Measurements from ENCODE around the gene TAL1. TPM values are rescaled to one million over a fixed set of nuclear protein-coding genes. Genes with fewer than 3 reads are reported as not detected.

The TAL1 gene
- total RNA-seq, 4 donors from 2014 or later = 1.2 to 7.4 (median 2.9) TPM

- no peaks in the 10 kb centered on the region for H3K4me1 ChIP-seq
- H3K27ac ChIP-seq = no peak overlapping the region
- TF ChIP-seq POLR2A (IDR thresholded peaks at IDR 0.05) (no peak), CTCF (IDR thresholded peaks at IDR 0.05) (no peak)
- no peaks in the 10 kb centered on the region for H3K9me3 ChIP-seq
- no peaks in the 10 kb centered on the region for H3K36me3 ChIP-seq
- H3K27me3 ChIP-seq = no peaks in the 10 kb centered on the region
- DNase-seq = no peak
- no peak overlapping the region for H3K4me3 ChIP-seq
Measured at GRCh38 chr1:47257224-47257623, 25.2 kb upstream of the TAL1 start.

GRCh38 chr1:47252795-47253194, 20.8 kb upstream of the TAL1 start:
- no peaks in the 10 kb centered on the region for H3K9me3 ChIP-seq
- no peak overlapping the region for H3K27ac ChIP-seq
- H3K4me1 ChIP-seq = no peaks in the 10 kb centered on the region
- TF ChIP-seq CTCF (IDR thresholded peaks at IDR 0.05) (no peak), POLR2A (IDR thresholded peaks at IDR 0.05) (no peak)
- DNase-seq = no peak
- no peaks in the 10 kb centered on the region for H3K36me3 ChIP-seq
- no peaks in the 10 kb centered on the region for H3K27me3 ChIP-seq
- no peak overlapping the region for H3K4me3 ChIP-seq

- no peak for DNase-seq
- Histone ChIP-seq H3K27me3 (no peaks in the 10 kb centered on the region), H3K27ac (no peak overlapping the region), H3K9me3 (no peaks in the 10 kb centered on the region), H3K4me3 (no peak overlapping the region), H3K4me1 (no peaks in the 10 kb centered on the region), H3K36me3 (no peaks in the 10 kb centered on the region)
- no peak for TF ChIP-seq CTCF (IDR thresholded peaks at IDR 0.05)
- TF ChIP-seq POLR2A (IDR thresholded peaks at IDR 0.05) = no peak
Measured at GRCh38 chr1:47252369-47252768, 20.3 kb upstream of the TAL1 start.

- Histone ChIP-seq H3K4me1 (no peaks in the 10 kb centered on the region), H3K36me3 (no peaks in the 10 kb centered on the region), H3K9me3 (no peaks in the 10 kb centered on the region), H3K27ac (no peak overlapping the region), H3K4me3 (no peak overlapping the region), H3K27me3 (no peaks in the 10 kb centered on the region)
- no peak for DNase-seq
- TF ChIP-seq POLR2A (IDR thresholded peaks at IDR 0.05) (no peak), CTCF (IDR thresholded peaks at IDR 0.05) (no peak)
Measured at GRCh38 chr1:47249755-47250154, 17.7 kb upstream of the TAL1 start.

- Histone ChIP-seq H3K27me3 (no peaks in the 10 kb centered on the region), H3K27ac (no peak overlapping the region), H3K4me1 (no peaks in the 10 kb centered on the region), H3K9me3 (no peaks in the 10 kb centered on the region), H3K36me3 (no peaks in the 10 kb centered on the region), H3K4me3 (no peak overlapping the region)
- DNase-seq = no peak
- TF ChIP-seq POLR2A (IDR thresholded peaks at IDR 0.05) (no peak), CTCF (IDR thresholded peaks at IDR 0.05) (no peak)
Measured at GRCh38 chr1:47244339-47244862, 12.4 kb upstream of the TAL1 start.

- Histone ChIP-seq H3K27ac (no peak overlapping the region), H3K4me3 (no peak overlapping the region), H3K4me1 (no peaks in the 10 kb centered on the region), H3K36me3 (no peaks in the 10 kb centered on the region), H3K9me3 (no peaks in the 10 kb centered on the region), H3K27me3 (no peaks in the 10 kb centered on the region)
- no peak for DNase-seq
- no peak for TF ChIP-seq CTCF (IDR thresholded peaks at IDR 0.05)
- no peak for TF ChIP-seq POLR2A (IDR thresholded peaks at IDR 0.05)
Measured at GRCh38 chr1:47243910-47244309, 11.9 kb upstream of the TAL1 start.
